Esophagus squamous epithelium (tissue), 4 donors: ENCODE measurements around the gene PAPLN.

Source experiments
- CTCF ChIP-seq, 6 experiments: fragments of 450-650 bp in 4 of 6; fragments of 200-600 bp in 2 of 6; sonication (generic) in 2 of 6; IDR thresholded peaks; one replicate each; pipeline ENCODE4 v1.5.1; 2016 to 2019; ENCODE audit warnings: antibody characterized with exemption in 6 of 6, mild to moderate bottlenecking in 4 of 6, moderate library complexity in 4 of 6
- POLR2A ChIP-seq, 4 donors: fragments of 450-650 bp; IDR thresholded peaks; one replicate each; pipeline ENCODE4 v1.6.1; 2017; ENCODE audit warnings: antibody characterized with exemption in 4 of 4, mild to moderate bottlenecking in 4 of 4, moderate library complexity in 3 of 4

DNA sequence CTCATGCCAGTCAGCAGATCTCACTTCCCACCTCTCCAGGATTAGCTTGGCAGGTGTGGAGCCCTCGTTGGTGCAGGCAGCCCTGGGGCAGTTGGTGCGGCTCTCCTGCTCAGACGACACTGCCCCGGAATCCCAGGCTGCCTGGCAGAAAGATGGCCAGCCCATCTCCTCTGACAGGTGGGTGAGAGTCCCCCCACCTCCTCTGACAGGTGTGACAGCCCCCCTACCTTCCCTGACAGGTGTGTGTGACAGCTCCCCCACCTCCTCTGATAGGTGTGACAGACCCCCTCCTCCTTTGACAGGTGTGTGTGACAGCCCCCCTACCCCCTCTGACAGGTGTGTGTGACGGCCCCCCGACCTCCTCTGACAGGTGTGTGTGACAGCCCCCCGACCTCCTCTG, 26.3 kb downstream of the PAPLN start:
- TF ChIP-seq CTCF (IDR thresholded peaks at IDR 0.05) (no peak), POLR2A (IDR thresholded peaks at IDR 0.05) (no peak)
